Fibroblast of skin of left biceps (primary cell): ENCODE data around the gene ANLN.
"Not testable (repeated sequence)": the region's sequence is repeated elsewhere in the genome, so short reads cannot be mapped to it uniquely, and the experiment has no call there.

ENCODE experiments used
- DNase-seq, 2 experiments: peaks; one replicate each; pipeline ENCODE4 v3.0.0-alpha.2; 2013; ENCODE audit warnings: low read depth in 2 of 2

Gene ANLN

DNA sequence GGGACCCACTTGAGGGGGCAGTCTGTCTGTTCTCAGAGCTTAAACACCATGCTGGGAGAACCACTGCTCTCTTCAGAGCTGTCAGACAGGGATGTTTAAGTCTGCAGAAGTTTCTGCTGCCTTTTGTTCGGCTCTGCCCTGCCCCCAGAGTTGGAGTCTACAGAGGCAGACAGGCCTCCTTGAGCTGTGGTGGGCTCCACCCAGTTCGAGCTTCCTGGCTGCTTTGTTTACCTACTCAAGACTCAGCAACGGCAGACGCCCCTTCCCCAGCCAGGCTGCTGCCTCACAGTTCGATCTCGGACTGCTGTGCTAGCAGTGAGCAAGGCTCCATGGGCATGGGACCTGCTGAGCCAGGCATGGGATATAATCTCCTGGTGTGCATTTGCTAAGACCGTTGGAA lies 11.1 kb upstream of the ANLN start:
- DNase-seq: not testable (repeated sequence)

DNA sequence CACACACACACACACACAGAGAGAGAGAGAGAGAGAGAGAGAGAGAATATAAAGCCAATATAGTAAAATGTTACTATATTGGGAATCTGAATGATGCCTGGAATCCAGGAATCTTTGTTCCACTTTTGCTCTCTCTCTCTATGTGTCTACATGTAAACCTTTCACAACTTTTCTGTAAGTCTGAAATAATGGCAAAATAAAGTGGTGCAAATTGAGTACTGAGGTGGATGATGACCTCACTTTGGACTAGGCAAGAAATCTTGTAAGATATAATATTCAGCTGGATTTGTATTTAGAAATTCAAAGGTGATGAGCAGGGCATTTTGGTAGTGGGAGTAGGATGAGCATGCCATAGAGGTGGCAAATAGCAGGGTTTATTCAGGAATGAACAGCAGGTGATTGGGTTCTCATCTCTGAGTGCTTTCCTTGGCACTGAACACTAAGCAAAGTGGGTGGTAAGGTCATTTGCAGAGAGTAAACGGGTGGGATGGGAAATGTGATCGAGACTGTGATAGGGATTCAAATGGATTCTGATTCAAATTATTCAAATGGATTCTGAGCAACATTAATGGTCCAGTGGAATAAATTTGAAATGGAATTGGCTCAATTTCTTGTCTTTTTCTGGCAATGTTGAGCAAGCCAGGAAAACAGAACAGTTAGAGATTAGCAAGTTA lies 9.7 kb upstream of the ANLN start:
- no peak for DNase-seq

DNA sequence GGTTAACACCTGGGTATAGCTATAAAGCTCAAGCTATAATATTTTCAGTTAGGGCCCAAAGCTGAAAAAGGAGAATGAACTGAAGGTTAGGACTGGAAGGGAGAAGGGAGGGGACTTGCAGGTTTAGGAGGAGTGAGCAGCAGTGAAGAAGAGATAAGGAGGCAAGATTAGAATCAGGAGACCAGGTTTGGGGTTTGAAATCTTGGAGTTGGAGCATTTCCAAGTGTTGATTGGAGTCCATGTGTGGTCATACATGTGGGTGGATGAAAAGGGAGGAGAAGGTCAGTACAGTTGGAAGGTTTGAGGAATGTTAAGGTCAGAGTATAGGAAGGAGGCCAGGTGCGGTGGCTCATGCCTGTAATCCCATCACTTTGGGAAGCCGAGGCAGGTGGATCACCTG lies 8.6 kb upstream of the ANLN start:
- DNase-seq: no peak

DNA sequence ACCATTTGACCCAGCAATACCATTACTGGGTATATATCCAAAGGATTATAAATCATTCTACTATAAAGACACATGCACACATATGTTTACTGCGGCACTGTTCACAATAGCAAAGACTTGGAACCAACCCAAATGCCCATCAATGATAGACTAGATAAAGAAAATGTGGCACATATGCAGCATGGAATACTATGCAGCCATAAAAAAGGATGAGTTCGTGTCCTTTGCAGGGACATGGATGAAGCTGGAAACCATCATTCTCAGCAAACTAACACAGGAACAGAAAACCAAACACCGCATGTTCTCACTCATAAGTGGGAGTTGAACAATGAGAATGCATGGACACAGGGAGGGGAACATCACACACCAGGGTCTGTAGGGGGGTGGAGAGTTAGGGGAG lies 6.4 kb upstream of the ANLN start:
- not testable (repeated sequence) for DNase-seq

DNA sequence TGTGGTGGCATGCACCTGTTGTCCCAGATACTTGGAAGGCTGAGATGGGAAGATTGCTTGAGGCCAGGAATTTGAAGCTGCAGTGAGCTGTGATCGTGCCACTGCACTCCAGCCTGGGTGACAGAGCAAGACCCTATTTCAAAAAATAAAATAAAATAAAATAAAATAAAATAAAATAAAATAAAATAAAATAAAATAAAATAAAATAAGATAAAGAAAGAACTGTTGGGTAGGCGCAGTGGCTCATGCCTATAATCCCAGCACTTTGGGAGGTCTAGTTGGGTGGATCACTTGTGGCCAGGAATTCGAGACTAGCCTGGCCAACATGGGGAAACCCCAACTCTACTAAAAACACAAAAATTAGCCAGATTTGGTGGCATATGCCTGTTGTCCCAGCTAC lies 4.0 kb upstream of the ANLN start:
- DNase-seq: not testable (repeated sequence)

DNA sequence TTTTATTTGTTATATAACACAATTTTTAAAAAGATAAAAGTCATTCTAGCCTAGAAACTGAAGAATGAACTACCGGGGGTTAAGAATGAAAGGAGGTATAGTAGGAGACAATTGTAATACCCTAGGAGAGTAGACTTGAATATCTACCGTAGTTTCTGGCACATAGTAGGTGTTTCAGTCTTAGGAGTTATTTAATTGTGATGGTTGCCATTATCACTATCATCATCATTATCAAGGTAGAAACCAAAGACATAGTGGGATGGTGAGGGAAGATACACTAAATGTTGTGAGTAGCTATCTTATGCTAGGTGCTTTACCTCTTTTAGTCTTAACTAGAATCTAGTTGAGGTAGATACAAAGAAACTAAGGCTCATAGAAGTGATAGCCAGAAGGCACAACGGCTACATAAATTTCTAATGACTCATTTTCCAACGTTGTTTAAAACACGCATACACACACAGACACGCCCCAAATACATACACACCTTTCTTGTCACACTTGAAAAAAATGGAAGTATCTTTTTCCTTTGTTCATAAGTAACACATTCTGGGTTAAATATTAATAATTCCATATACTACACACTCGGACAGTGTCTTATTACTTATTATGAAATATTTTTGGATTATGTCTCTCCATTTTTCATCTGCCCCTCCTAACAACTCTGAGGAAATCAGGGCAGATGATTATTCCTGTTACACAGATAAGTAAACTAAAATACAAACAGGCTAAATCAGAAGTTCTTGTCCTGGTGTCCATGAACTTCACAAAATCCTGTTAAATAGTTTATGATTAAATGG lies 2.0 kb upstream of the ANLN start:
- no peak for DNase-seq

DNA sequence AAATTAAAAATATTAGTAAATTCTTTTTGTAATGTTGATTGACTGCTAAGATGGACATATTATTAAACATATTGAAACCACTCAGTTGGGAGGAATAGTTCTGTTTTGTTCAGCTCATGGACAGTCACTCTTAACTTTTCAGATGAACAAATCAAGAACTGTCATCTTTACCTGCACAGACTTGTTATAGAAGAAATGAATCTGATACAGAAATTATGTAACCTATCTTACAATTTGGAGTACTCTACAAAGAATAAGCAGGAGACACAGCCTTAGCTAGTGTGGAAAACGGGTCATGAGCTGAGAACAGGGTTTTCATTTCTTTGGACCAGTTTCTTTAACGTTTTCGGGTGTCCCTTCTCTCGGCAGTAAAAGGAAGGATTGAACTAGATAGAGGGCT lies 1.2 kb upstream of the ANLN start:
- no peak for DNase-seq

DNA sequence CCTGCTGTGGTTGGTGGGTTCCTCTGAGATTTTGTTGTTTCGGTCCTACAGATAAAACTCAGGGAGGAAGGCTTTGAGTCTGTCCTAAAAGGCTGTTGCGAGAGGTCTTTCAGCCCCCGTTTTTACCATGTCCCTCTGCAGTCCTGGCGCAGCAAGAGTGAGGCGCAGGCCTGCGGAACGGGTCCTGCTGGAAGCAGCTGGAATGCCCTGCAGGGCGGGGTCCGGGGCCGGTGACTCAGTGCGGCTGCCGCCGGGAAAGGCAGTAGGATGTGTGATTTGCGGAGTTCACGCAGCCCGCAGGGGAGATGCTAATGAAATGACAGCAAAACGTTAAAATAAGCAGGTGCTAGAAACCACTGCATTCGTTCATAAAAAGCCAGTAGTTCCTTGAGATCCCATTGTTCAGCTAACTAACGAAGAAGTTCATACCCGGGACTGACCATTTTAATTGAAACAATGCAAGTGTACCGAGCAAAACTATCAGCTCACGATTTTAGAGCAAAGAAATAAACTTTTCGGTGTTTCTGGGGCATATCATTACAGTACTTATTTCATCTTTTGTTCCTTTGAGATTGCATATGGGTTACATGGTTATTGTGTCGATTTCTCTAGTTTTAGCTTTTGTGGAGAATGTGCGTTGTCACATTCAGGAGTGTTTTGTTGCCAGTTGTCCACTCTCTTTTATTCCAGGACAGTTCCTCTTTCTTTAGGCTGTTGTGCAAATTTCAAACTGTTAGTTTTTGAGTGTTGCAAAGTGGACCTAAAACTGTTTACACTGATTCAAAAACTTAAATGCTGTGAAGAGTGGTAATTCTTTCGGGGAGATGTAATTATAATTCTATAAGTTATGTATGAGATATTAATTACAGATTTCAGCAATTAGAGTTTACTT lies 783 bp downstream of the ANLN start:
- peak; percentile 43 to 47 for DNase-seq

DNA sequence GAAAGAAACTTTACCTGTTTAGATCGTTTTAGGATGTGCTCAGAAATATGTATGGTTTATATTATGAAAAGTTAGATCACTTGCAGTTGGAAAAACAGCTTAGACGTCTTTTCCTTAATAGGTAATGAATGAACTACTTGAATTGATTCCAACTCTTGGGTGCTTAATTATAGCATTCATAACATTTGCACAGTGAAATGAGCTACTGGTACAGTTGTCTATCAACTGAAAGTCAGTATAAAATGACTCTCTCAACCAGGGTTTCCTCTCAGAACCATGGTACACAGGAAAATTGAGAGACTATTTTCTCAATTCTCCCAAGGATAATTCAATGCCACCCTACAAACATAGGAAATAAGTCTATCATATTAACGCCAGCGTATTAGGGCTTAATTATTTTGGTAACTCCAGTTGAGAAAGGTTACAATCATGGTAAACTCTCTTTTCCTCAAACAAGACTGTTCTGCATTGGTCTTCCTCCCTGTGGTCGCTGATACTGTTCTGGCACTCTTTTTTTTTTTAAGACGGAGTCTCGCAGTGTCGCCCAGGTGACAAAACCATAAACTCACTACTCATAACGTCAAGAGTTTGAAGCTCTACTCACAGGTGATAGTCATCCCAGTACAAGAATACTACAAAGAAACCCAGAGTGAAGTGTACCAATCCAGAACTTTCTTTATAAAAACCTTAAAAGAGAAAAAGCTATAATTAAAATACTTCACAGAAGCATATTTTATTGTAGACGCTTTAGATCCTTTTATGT lies 2.0 kb downstream of the ANLN start:
- no peak for DNase-seq

DNA sequence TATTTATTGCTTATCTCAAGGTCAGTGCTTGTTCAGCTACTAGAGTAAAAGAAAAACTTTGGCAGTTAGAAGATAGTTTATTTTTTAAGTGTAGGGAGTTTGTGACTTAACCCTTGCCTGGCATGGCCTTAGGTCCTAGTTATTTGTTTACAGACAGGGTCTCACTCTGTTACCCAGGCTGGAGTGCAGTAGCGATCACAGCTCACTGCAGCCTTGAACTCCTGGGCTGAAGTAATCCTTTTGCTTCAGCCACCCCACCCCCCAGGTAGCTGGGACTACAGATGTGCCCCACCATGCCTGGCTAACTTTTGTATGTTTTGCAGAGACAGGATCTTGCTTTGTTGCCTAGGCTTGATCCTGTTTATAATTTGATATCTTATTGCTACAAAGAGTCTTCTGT lies 4.2 kb downstream of the ANLN start:
- DNase-seq: no peak

DNA sequence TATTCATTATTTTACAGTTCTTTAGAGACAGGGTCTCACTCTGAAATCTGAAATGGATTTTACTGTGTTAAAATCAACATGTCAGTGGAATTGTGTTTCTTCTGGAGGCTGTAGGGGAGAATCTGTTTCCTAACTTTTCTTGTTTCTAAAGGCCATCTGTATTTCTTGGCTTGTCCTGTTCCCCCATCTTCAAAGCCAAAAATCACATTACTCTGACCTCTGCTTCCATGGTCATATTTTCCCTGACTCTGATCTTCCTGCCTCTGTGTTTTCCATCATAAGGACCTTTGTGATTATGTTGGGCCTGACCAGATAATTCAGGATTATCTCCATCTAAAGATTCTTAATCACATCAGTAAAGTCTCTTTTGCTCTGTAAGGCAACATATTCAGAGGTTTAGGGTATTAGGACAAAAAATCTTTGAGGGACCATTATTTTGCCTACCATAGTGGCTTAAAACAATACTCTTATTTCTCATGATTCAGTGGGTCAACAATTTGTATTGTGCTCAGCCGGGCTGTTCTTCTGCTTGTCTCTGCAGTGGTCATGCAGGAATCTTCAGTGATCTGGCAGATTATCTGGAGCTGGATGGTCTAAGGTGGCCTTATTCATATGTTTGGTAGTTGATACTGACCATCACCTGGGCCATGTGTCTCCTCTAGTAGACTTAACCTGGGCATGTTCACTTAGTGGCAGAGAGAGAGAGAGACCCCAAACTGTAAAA lies 5.7 kb downstream of the ANLN start:
- no peak for DNase-seq

DNA sequence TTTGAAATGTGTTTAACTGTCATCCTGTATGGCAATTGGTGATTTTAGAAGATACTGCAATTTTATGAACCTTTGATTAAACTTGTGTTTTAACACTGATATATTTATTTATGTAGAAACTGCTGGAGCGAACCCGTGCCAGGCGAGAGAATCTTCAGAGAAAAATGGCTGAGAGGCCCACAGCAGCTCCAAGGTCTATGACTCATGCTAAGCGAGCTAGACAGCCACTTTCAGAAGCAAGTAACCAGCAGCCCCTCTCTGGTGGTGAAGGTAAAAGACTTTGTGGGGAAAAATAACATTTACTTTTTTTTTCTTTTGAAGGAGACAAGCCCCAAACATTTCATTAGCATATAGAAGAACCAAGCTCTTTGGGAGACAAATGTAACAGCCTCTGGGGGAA lies 6.5 kb downstream of the ANLN start:
- no peak for DNase-seq

DNA sequence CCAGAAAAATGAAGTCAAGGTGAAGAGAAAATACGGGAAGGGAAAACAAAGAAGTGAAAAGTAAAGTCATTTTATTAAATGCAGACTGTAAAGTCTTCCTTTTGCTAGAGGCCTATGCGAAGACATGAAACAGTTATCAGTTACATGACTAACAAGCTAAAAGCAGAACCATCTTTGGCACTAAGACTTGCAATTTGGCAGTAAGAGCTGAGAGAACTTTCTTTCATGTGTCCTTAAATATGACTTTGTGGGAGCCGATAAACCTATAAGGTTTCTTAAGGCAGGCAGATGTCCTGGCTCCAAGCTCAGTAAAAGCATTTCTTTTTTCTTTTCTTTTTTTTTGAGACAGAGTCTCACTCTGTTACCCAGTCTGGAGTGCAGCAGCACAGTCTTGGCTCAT lies 10.4 kb downstream of the ANLN start:
- DNase-seq: no peak

DNA sequence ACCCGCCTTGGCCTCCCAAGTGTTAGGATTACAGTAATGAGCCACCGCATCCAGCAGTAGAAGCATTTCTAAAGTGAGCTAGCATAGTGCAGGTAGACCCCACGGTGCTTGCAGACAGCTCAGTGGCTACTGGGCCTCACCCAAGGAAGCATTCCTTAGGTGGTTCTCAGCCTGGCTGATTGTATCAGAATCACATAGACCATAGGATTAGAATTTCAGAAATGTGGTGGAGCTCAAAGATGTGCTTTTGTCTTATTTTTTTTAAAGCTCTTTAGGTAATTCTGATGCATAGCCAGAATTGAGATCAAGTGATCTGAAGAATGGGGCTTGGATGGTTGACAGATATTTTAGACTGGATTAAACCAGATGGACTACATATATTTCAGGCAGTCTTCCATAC lies 10.9 kb downstream of the ANLN start:
- peak; percentile 20 to 27 for DNase-seq

DNA sequence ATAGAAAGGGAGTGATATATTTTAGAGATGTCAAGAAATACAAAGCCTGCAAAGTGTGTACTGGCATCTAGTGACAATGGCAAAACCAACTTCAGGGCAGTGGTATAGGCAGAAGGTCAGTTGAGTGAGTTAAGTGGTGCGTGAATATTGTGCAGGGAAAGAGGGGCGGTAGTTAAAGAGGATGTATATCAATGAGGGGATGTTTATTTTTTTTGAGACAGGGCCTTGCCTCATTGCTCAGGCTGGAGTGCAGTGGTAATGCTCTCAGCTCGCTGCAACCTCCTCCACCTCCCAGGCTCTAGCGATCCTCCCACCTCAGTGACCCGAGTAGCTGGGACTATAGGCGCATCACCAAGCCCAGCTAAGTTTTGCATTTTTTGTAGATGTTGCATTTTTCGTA lies 13.8 kb downstream of the ANLN start:
- DNase-seq: no peak

DNA sequence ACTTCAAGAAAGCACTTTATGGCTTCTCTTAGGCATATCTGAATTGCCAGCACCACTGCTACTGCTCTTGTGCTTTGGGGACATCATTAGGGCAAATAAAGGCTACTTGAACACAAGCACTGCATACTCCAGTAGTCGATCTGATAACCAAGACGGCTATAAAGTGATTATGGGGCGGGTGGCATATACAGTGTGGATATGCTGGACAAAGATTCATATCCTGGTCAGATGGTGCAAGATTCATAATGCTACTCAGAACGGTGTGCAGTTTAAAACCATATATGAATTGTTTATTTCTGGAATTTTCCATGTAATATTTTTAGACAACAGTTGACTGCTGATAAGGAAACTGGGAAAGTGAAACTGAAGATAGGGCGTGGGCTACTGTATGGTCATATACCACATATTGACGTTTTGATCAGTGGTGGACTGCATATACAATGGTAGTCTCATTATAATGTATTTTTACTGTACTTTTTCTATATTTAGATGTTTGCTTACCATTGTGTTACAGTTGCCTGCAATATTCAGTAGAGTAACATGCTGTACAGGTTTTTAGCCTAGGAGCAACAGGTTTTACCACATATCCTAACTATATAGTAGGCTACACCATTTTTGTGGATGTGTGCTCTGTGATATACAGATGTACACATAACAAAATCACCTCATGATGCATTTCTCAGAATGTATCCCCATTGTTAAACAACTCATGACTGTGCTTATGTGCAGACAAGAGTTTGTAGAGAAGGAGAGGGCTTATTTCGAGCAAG lies 15.2 kb downstream of the ANLN start:
- no peak for DNase-seq

DNA sequence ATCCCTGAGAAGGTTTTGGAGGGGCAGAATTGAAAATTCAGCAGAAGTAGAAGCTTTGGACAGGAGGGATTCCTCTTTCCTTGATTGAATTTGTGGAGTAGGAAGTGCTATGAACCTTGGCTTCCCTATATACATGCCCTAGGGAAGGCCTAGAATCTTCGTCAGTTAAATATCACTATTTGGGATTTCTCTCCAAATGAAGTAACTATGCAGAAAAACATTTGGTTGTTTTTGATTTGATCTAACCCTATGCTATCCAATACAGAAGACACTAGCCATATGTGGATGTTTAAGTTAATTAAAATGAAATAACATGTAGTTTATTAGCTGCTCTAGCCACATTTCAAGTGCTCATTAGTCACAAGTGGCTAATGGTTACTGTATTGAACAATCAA lies 15.7 kb downstream of the ANLN start:
- no peak for DNase-seq

DNA sequence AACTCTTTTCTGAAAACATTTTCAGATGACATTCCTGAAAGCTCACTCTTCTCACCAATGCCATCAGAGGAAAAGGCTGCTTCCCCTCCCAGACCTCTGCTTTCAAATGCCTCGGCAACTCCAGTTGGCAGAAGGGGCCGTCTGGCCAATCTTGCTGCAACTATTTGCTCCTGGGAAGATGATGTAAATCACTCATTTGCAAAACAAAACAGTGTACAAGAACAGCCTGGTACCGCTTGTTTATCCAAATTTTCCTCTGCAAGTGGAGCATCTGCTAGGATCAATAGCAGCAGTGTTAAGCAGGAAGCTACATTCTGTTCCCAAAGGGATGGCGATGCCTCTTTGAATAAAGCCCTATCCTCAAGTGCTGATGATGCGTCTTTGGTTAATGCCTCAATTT lies 16.5 kb downstream of the ANLN start:
- DNase-seq: no peak

DNA sequence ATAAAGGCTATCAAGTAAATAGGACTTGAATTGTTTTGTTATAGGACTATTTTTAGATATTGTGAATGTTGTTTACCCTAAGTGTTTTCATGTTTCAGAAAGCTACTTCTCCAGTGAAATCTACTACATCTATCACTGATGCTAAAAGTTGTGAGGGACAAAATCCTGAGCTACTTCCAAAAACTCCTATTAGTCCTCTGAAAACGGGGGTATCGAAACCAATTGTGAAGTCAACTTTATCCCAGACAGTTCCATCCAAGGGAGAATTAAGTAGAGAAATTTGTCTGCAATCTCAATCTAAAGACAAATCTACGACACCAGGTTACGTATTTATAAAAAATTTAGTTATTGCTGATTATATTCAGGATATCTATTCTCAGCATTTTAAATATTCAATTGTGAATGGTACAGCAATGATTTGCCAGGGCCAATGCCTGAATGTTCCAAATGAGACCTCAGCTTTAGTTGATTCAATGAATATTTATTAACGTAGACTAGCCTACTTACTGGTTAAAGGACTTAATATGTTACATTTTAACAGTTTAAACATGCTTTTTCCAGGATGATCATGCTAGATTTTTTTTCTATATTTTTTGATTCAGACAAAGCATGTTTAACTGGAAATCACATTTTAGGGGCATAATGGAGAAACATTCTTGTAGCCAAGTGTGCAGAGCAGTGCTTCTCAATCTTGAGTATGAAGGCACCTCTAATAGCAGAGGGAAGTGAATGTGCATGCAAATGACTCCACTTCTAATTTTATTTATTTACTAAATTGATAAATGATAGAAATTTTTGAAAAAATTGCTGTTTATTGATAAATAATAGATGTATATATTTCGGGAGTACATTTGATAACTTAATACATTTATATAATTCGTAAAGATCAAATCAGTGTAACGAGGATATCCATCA lies 18.2 kb downstream of the ANLN start:
- no peak for DNase-seq
